ENCODE measurements around the gene KCNN2. TPM values are rescaled to one million over a fixed set of nuclear protein-coding genes. Genes with fewer than 3 reads are reported as not detected.

Gene KCNN2
- total and polyA plus RNA-seq, 2 experiments from 2014 or later = not detected

GRCh38 chr5:114339108-114339507, 22.8 kb upstream of the KCNN2 start:
- no peaks in the 10 kb centered on the region for H3K36me3 ChIP-seq (ENCODE audit: low read depth)
- no peak overlapping the region for H2AFZ ChIP-seq
- no peak overlapping the region for H3K4me3 ChIP-seq
- no peaks in the 10 kb centered on the region for H3K9me2 ChIP-seq (ENCODE audit: insufficient read depth)
- no peak for DNase-seq
- TF ChIP-seq EZH2 (IDR thresholded peaks at IDR 0.05; ENCODE audit: insufficient read depth, poor library complexity, severe bottlenecking) (no peak), EZH2phosphoT487 (IDR thresholded peaks at IDR 0.05; ENCODE audit: insufficient read depth, low read depth) (no peak)
- 16 to 18% methylated on average over 3 of the region's 3 CpGs for WGBS, 2 experiments (ENCODE audit: low coverage in 1 of 2, low lambda C conversion rate in 2 of 2, missing lambda C conversion rate in 2 of 2)
- no peaks in the 10 kb centered on the region for H3K9me3 ChIP-seq (ENCODE audit: low read depth)
- no peak overlapping the region for H3K27ac ChIP-seq
- no peak overlapping the region for H3K9ac ChIP-seq
- H3K79me2 ChIP-seq (ENCODE audit: insufficient read depth) = no peaks in the 10 kb centered on the region
- no peaks in the 10 kb centered on the region for H3K4me1 ChIP-seq (ENCODE audit: insufficient read depth)
- no peak overlapping the region for H3K4me2 ChIP-seq (ENCODE audit: unreplicated experiment)
- H4K20me1 ChIP-seq (ENCODE audit: insufficient read depth) = no peaks in the 10 kb centered on the region
- no peaks in the 10 kb centered on the region for H3K27me3 ChIP-seq (replicated peaks; ENCODE audit: insufficient read depth)
- in situ Hi-C loops (cut with MboI) = no loop called here
- H3F3A ChIP-seq (ENCODE audit: insufficient read depth) = no peaks in the 10 kb centered on the region

GRCh38 chr5:114346181-114346580, 15.7 kb upstream of the KCNN2 start:
- H3K79me2 ChIP-seq (ENCODE audit: insufficient read depth) = no peaks in the 10 kb centered on the region
- no peak overlapping the region for H3K27ac ChIP-seq
- no peaks in the 10 kb centered on the region for H3K4me1 ChIP-seq (ENCODE audit: insufficient read depth)
- H2AFZ ChIP-seq = no peak overlapping the region
- H3K9me2 ChIP-seq (ENCODE audit: insufficient read depth) = no peaks in the 10 kb centered on the region
- H3K27me3 ChIP-seq (replicated peaks; ENCODE audit: insufficient read depth) = no peaks in the 10 kb centered on the region
- H3K9me3 ChIP-seq (ENCODE audit: low read depth) = no peaks in the 10 kb centered on the region
- no peak overlapping the region for H3K9ac ChIP-seq
- in situ Hi-C loops (cut with MboI) = no loop called here
- no peak for TF ChIP-seq EZH2phosphoT487 (IDR thresholded peaks at IDR 0.05; ENCODE audit: insufficient read depth, low read depth)
- TF ChIP-seq EZH2 (IDR thresholded peaks at IDR 0.05; ENCODE audit: insufficient read depth, poor library complexity, severe bottlenecking) = no peak
- DNase-seq = no peak
- WGBS, 2 experiments (ENCODE audit: low coverage in 1 of 2, low lambda C conversion rate in 2 of 2, missing lambda C conversion rate in 2 of 2) = 44% methylated on average over 4 of the region's 4 CpGs
- no peaks in the 10 kb centered on the region for H3K36me3 ChIP-seq (ENCODE audit: low read depth)
- H4K20me1 ChIP-seq (ENCODE audit: insufficient read depth) = no peaks in the 10 kb centered on the region
- H3K4me2 ChIP-seq (ENCODE audit: unreplicated experiment) = no peak overlapping the region
- H3K4me3 ChIP-seq = no peak overlapping the region
- H3F3A ChIP-seq (ENCODE audit: insufficient read depth) = no peaks in the 10 kb centered on the region

- Histone ChIP-seq H3F3A (ENCODE audit: insufficient read depth) (no peaks in the 10 kb centered on the region), H3K36me3 (ENCODE audit: low read depth) (no peaks in the 10 kb centered on the region), H4K20me1 (ENCODE audit: insufficient read depth) (no peaks in the 10 kb centered on the region), H3K79me2 (ENCODE audit: insufficient read depth) (no peaks in the 10 kb centered on the region), H3K27me3 (replicated peaks; ENCODE audit: insufficient read depth) (peaks cover 18% of the 10 kb centered on the region), H3K4me3 (no peak overlapping the region), H2AFZ (no peak overlapping the region), H3K4me2 (ENCODE audit: unreplicated experiment) (no peak overlapping the region), H3K9ac (no peak overlapping the region), H3K9me3 (ENCODE audit: low read depth) (no peaks in the 10 kb centered on the region), H3K4me1 (ENCODE audit: insufficient read depth) (no peaks in the 10 kb centered on the region), H3K9me2 (ENCODE audit: insufficient read depth) (no peaks in the 10 kb centered on the region), H3K27ac (no peak overlapping the region)
- WGBS, 2 experiments (ENCODE audit: low coverage in 1 of 2, low lambda C conversion rate in 2 of 2, missing lambda C conversion rate in 2 of 2) = 8 to 13% methylated on average over 5 of the region's 5 CpGs
- in situ Hi-C loops (cut with MboI) = no loop called here
- no peak for DNase-seq
- TF ChIP-seq EZH2 (IDR thresholded peaks at IDR 0.05; ENCODE audit: insufficient read depth, poor library complexity, severe bottlenecking) = no peak
- no peak for TF ChIP-seq EZH2phosphoT487 (IDR thresholded peaks at IDR 0.05; ENCODE audit: insufficient read depth, low read depth)
Observed at GRCh38 chr5:114355086-114355830, 6.6 kb upstream of the KCNN2 start.

GRCh38 chr5:114358329-114358728, 3.5 kb upstream of the KCNN2 start:
- WGBS, 2 experiments (ENCODE audit: low coverage in 1 of 2, low lambda C conversion rate in 2 of 2, missing lambda C conversion rate in 2 of 2) = 39 to 54% methylated on average over 2 of the region's 2 CpGs
- Histone ChIP-seq H4K20me1 (ENCODE audit: insufficient read depth) (no peaks in the 10 kb centered on the region), H3K4me1 (ENCODE audit: insufficient read depth) (no peaks in the 10 kb centered on the region), H3K9me2 (ENCODE audit: insufficient read depth) (no peaks in the 10 kb centered on the region), H3K9ac (no peak overlapping the region), H3K36me3 (ENCODE audit: low read depth) (no peaks in the 10 kb centered on the region), H3F3A (ENCODE audit: insufficient read depth) (no peaks in the 10 kb centered on the region), H3K9me3 (ENCODE audit: low read depth) (no peaks in the 10 kb centered on the region), H2AFZ (no peak overlapping the region), H3K4me3 (no peak overlapping the region), H3K79me2 (ENCODE audit: insufficient read depth) (no peaks in the 10 kb centered on the region), H3K27ac (no peak overlapping the region), H3K4me2 (ENCODE audit: unreplicated experiment) (no peak overlapping the region), H3K27me3 (replicated peaks; ENCODE audit: insufficient read depth) (peaks cover 33% of the 10 kb centered on the region)
- no peak for DNase-seq
- in situ Hi-C loops (cut with MboI) = no loop called here
- no peak for TF ChIP-seq EZH2phosphoT487 (IDR thresholded peaks at IDR 0.05; ENCODE audit: insufficient read depth, low read depth)
- TF ChIP-seq EZH2 (IDR thresholded peaks at IDR 0.05; ENCODE audit: insufficient read depth, poor library complexity, severe bottlenecking) = no peak

Data from GM23248 (cell line).